Measurements from ENCODE around the gene MACIR.
"Not testable (repeated sequence)": the region's sequence is repeated elsewhere in the genome, so short reads cannot be mapped to it uniquely, and the experiment has no call there.

Gene MACIR

GRCh38 chr5:103258368-103258956 lies at the start of gene MACIR:
MACIR (plus strand) TSS chr5:103258763; CDS start chr5:103275920, 17,157 bp downstream.
- DNase-seq (ENCODE audit: low read depth in 2 of 2), result peak; percentile 81 to 86

- no peak for DNase-seq (ENCODE audit: low read depth in 2 of 2)
These were observed 49.5 kb upstream of the MACIR start for GRCh38 chr5:103209065-103209464.

GRCh38 chr5:103210952-103211351 lies 47.6 kb upstream of the MACIR start:
- no peak for DNase-seq (ENCODE audit: low read depth in 2 of 2)

- DNase-seq (ENCODE audit: low read depth in 2 of 2), result no peak
These were observed 46.7 kb upstream of the MACIR start for GRCh38 chr5:103211576-103212561.

DNA sequence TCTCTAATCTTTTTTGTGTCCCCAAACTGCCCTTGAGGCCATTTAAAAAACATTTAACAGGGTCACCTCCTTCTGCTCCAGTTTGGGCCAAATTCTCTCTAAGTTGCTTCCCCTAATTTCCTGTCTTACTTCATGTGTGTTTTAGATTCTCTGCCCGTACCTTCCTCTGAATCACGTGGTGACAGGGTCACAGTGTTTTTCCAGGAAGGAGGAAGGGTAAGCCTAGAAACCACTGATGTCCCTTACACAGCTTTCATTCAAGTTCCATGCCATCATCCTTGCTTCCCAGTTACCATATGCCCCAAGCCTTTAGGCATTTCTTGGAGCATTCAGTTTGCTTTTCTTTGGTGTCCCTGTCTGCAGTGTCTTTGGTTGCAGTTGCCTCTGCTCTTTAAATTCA lies 42.4 kb upstream of the MACIR start:
- no peak for DNase-seq (ENCODE audit: low read depth in 2 of 2)

DNA sequence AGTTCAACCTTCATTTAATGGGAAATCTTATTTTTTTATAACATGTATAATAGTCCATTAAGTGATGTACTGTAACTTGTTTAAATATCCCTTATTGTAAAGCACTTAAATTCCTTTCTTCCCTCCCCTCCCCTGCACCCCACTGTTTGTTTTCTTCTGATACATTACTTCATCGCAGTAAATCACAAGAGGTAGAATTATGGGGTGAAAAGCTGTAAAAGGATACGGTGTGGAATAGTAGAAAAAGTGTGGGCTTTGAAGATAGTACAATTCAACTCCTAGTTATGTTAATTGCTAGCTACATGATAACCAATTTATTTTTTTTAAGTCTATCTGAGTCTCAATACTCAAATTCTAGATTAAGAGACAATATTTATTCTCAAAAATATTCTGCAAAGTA lies 41.9 kb upstream of the MACIR start:
- DNase-seq (ENCODE audit: low read depth in 2 of 2), result no peak

DNA sequence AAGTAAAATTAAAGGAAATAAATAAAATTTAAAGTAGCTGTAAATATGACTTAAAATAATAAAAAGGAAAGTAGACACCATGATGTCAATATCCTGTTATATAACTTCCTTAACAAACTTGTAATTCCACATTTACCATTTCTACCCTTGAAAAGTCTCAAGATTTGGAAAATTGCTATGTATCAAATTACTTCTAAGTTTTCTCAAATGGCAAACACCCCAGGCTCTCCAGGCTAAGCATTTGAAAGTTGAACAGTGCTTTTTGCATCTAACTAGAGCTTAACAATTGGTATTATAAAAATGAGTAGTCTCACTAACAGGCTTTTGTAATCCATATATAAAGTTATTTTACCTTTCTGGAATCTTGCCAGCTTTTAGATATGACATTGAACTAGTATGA lies 41.5 kb upstream of the MACIR start:
- DNase-seq (ENCODE audit: low read depth in 2 of 2), result no peak

GRCh38 chr5:103218164-103218563 lies 40.4 kb upstream of the MACIR start:
- no peak for DNase-seq (ENCODE audit: low read depth in 2 of 2)

GRCh38 chr5:103219074-103219473 lies 39.5 kb upstream of the MACIR start:
- DNase-seq (ENCODE audit: low read depth in 2 of 2), result not testable (repeated sequence)

DNA sequence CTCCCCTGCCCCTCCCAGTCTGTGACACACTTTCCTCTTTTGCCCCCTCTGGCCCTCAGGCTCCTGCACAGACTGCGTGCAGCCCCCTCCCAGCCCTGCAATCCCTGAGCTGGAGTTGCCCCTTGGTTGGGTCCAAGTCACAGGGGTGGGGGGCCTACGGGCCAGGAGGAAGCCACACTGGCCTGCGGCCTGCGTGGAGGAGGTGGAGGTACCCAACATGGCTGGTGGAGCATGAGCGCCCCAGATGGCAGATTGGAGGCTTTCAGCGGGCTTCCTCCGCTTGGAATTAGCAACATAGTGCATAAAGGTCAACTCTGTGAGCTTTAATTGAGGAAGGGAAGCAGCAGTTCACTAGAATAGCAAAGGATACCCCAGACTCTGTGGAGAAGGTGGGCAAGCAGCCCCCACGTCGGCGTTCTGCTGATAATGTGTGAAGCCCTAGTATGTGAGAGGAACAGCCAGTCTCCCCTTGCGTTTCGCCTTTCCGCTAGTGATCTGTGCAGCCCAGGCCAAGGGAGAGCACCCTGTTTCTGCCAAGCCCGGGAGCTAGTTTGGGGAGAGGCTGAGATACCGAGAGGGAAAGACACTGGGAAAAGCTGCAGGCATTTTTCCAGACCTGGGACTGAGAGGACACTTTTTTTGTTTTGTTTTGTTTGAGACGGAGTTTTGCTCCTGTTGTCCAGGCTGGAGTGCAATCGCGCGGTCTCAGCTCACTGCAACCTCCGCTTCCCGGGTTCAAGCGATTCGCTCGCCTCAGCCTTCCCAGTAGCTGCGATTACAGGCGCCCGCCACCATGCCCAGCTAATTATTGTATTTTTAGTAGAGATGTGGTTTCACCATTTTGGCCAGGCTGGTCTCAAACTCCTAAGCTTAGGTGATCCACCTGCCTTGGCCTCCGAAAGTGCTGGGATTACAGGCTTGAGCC lies 35.3 kb upstream of the MACIR start:
- no peak for DNase-seq (ENCODE audit: low read depth in 2 of 2)

- DNase-seq (ENCODE audit: low read depth in 2 of 2), result no peak
These were observed 34.3 kb upstream of the MACIR start for GRCh38 chr5:103224118-103224893.

DNA sequence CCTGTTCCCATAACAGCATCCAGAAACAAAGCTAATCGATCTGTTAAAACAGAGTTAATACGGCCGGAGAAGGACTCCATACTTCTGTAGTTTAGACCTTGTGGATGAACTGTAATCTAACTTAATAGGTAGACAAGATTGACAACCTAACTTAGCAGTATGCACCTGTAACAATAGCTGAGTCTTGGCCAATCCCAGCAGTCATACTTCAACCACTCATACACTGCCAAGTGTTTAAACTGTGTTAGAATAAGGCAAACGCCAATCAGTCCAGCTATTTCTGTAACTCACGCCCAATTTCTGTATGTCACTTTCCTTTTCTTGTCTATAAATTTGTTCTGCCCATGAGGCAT lies 33.7 kb upstream of the MACIR start:
- no peak for DNase-seq (ENCODE audit: low read depth in 2 of 2)

- DNase-seq (ENCODE audit: low read depth in 2 of 2), result no peak
These were observed 30.5 kb upstream of the MACIR start for GRCh38 chr5:103228061-103228460.

DNA sequence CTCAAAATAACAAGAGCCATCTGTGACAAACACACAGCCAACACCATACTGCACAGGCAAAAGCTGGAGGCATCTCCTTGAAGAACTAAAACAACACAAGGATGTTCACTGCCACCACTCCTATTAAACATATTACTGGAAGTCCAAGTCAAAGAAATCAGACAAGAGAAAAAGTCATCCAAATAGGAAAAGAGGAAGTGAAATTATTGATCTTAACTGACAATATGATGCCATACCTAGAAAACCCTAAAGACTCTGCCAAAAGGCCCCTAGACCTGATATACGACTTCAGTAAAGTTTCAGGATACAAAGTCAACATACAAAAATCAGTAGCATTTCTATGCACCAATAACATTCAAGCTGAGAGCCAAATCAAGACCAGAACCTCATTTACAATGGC lies 30.0 kb upstream of the MACIR start:
- no peak for DNase-seq (ENCODE audit: low read depth in 2 of 2)

DNA sequence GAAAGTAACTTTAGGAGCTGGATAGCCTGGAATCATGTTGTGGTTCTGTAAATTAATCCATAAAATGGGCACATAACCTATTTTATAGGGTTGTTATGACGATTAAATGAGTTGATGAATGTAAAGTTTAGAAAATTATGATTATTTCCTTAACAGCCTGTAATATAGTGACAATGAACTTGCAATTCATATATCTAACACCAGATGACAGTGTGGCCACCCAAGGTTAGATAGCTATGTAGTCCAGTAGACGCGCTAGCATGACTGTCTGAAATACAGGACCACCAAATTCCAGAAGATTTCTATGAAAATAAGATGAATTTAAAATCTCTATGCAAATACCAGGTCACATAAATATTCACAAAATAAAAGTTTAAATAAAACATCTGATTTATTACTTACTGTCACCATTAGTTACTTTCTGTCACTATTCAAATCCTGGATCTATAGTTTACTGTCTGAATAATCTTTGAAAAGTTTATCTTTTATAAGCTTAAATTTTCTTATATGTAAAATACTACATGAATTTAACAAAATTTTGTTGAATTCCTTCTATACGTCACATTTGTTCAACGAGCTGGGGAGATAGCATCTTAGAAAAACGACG lies 26.1 kb upstream of the MACIR start:
- DNase-seq (ENCODE audit: low read depth in 2 of 2), result no peak

DNA sequence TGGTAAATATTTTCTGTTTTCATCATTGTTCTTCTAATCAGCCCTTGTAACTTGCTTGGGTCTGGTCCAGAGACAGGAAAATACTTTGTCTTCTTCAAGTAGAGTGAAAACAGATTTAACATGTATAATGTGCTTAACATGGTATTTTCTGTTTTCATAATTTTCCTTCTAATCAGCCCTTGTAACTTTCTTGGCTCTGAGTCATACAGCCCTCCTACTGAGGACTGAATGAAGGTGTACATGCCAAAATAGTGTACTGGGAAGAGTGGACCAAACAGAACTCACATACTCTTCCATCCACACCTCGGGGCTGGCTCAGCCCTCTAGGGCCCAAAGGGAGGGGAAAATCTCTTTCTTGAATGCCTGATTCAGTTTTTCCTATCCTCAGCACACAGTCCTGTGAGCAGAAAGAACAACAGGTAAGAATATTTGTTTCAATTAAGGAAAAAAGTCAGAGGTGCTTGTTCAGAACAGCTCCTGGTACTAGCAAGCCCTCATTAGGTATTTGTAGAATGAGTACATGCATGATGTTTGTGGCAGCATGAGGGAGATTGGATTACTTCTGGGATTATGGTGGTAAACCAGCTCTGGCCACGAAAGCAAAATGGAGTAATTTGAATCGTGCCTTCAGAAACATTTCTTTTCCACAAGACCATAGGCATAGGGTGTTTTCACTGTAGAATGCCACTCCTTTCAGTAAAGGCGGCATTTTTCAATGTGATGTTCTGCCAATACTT lies 24.2 kb upstream of the MACIR start:
- no peak for DNase-seq (ENCODE audit: low read depth in 2 of 2)

GRCh38 chr5:103235891-103236290 lies 22.7 kb upstream of the MACIR start:
- DNase-seq (ENCODE audit: low read depth in 2 of 2), result no peak

GRCh38 chr5:103237778-103238177 lies 20.8 kb upstream of the MACIR start:
- no peak for DNase-seq (ENCODE audit: low read depth in 2 of 2)

- no peak for DNase-seq (ENCODE audit: low read depth in 2 of 2)
These were observed 14.9 kb upstream of the MACIR start for GRCh38 chr5:103243665-103244064.

- DNase-seq (ENCODE audit: low read depth in 2 of 2), result no peak
These were observed 14.2 kb upstream of the MACIR start for GRCh38 chr5:103244398-103244797.

Measured in stimulated activated CD8-positive, alpha-beta memory T cell treated with anti-CD3 and anti-CD28 coated beads, Interleukin-15, amount 100 ng/mL, for 4 hours (primary cell).